H1 (cell line): ENCODE measurements around the gene KCTD19. TPM values are rescaled to one million over a fixed set of nuclear protein-coding genes. Genes with fewer than 3 reads are reported as not detected.

ENCODE experiments used
- RFX5 ChIP-seq: IDR thresholded peaks from 2 replicates; pipeline ENCODE4 v1.6.1; 2011; ENCODE audit warnings: low read depth, low read length, improper control_type of control experiment, borderline replicate concordance
- polyA plus RNA-seq, 7 experiments: library from polyadenylated mRNA; depleted of rRNA in 3 of 7; stranded (reverse) in 5 of 7; unstranded in 2 of 7; fragments of >200 nt in 5 of 7; fragments of 200-250 nt in 2 of 7; gene quantifications; 1 replicate in 5 of 7; 2 replicates in 1 of 7; 4 replicates in 1 of 7; pipeline versions ENCODE4 v1.2.1 to v1.2.3, GENCODE V29; 2011 to 2013; ENCODE audit warnings: missing spikeins in 2 of 7, mixed read lengths in 2 of 7
- total RNA-seq: library from RNA; stranded (reverse); fragmentation: NEBNext Ultra II Directional; extraction: Animal tissue kit (Norgen Biotek cat#: 25700); gene quantifications from 2 replicates; pipeline ENCODE4 v1.2.1, GENCODE V29; 2021

Gene KCTD19
- total and polyA plus RNA-seq, 2 of the 8 experiments (the other 6 are each of a cell fraction or from before 2014, with no cell fraction given): 0.06 to 0.24 TPM

DNA sequence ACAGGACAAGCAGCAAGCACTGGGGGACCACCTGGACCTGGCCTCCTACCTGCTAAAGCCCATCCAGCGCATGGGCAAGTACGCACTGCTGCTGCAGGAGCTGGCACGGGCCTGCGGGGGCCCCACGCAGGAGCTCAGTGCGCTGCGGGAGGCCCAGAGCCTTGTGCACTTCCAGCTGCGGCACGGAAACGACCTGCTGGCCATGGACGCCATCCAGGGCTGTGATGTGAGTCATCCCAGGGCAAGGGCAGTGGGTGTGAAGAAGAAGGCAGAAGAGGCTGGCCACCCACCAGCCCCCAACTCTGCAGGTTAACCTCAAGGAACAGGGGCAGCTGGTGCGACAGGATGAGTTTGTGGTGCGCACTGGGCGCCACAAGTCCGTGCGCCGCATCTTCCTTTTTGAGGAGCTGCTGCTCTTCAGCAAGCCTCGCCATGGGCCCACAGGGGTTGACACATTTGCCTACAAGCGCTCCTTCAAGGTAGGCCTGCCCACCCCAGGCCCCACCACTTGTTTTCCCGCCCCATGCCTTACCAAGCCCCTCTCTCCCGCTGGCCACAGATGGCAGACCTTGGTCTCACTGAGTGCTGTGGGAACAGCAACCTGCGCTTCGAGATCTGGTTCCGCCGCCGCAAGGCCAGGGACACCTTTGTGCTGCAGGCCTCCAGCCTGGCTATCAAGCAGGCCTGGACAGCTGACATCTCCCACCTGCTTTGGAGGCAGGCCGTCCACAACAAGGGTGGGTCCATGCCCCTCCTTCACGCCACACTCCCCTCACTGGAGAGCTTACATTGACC lies 39.9 kb downstream of the KCTD19 start (continued):
- no peak for TF ChIP-seq RFX5
